K562 (cell line): ENCODE measurements around the gene CENPX. TPM values are rescaled to one million over a fixed set of nuclear protein-coding genes. Genes with fewer than 3 reads are reported as not detected.

ENCODE experiments used
- ASH1L ChIP-seq: fragments of 450-650 bp; IDR thresholded peaks from 2 replicates; pipeline ENCODE4 v1.6.1; 2018; ENCODE audit warnings: borderline replicate concordance, mild to moderate bottlenecking, low read depth; ENCODE audit not compliant: partially characterized antibody
- BCOR ChIP-seq: fragments of 450-650 bp; IDR thresholded peaks from 2 replicates; pipeline ENCODE4 v1.6.1; 2016
- CBX2 ChIP-seq: fragments of 200-600 bp; sonication (generic); IDR thresholded peaks from one replicate; pipeline ENCODE4 v1.6.1; 2012; ENCODE audit warnings: mild to moderate bottlenecking, low read length, inconsistent platforms; ENCODE audit not compliant: insufficient read depth, poor library complexity, severe bottlenecking
- HDAC6 ChIP-seq: IDR thresholded peaks from 2 replicates; pipeline ENCODE4 v1.6.1; 2012; ENCODE audit warnings: low read depth, mild to moderate bottlenecking, control low read depth, inconsistent platforms, low read length, moderate library complexity
- KAT7 ChIP-seq: sonication (generic); formaldehyde crosslinking; IDR thresholded peaks from 2 replicates; pipeline ENCODE4 v1.8.0; 2022; ENCODE audit warnings: missing genetic modification reagents, mild to moderate bottlenecking, borderline replicate concordance
- KAT8 ChIP-seq: fragments of 450-650 bp; IDR thresholded peaks from 2 replicates; pipeline ENCODE4 v1.6.1; 2016; ENCODE audit warnings: low read depth, mild to moderate bottlenecking
- KDM4B ChIP-seq, 2 experiments: fragments of 450-650 bp in 1 of 2; sonication (generic) in 1 of 2; IDR thresholded peaks; 2 replicates each; pipeline ENCODE4 v1.6.1; 2016 to 2017; ENCODE audit warnings: borderline replicate concordance in 2 of 2, antibody characterized with exemption in 1 of 2, low read depth in 1 of 2, mild to moderate bottlenecking in 1 of 2
- KLF13 ChIP-seq: fragments of 450-650 bp; IDR thresholded peaks from 2 replicates; pipeline ENCODE4 v1.6.1; 2016; ENCODE audit warnings: missing genetic modification characterization, low read depth, mild to moderate bottlenecking, missing compliant biosample characterization, moderate library complexity, borderline replicate concordance
- MBD1 ChIP-seq: fragments of 250-450 bp; sonication (Bioruptor Pico); IDR thresholded peaks from 2 replicates; pipeline ENCODE4 v1.8.0; 2022; ENCODE audit warnings: inconsistent platforms
- NR2C2 ChIP-seq, 2 experiments: fragments of 200-800 bp in 1 of 2; sonication (Bioruptor generic) in 1 of 2; sonication (generic) in 1 of 2; formaldehyde crosslinking in 1 of 2; IDR thresholded peaks; 2 replicates each; pipeline versions ENCODE4 v1.6.1 to v1.8.0; 2016 to 2022; ENCODE audit warnings: mild to moderate bottlenecking in 1 of 2, missing compliant biosample characterization in 1 of 2, missing genetic modification characterization in 1 of 2, missing genetic modification reagents in 1 of 2
- PCBP2 ChIP-seq: fragments of 200-400 bp; formaldehyde crosslinking; IDR thresholded peaks from 2 replicates; pipeline ENCODE4 v1.6.1; 2018; ENCODE audit warnings: low read length, low read depth, mild to moderate bottlenecking, moderate library complexity; ENCODE audit not compliant: poor library complexity, severe bottlenecking
- POU5F1 ChIP-seq: fragments of 150-350 bp; IDR thresholded peaks from 2 replicates; pipeline ENCODE4 v1.6.1; 2014; ENCODE audit warnings: borderline replicate concordance, low read length, low read depth, mild to moderate bottlenecking; ENCODE audit not compliant: partially characterized antibody
- SAFB ChIP-seq: fragments of 200-400 bp; formaldehyde crosslinking; IDR thresholded peaks from 2 replicates; pipeline ENCODE4 v1.6.1; 2017; ENCODE audit warnings: low read depth, low read length, borderline replicate concordance
- SMAD2 ChIP-seq: fragments of 150-350 bp; IDR thresholded peaks from 2 replicates; pipeline ENCODE4 v1.6.1; 2014; ENCODE audit warnings: low read depth, mild to moderate bottlenecking, low read length
- SRSF7 ChIP-seq: fragments of 200-400 bp; formaldehyde crosslinking; optimal IDR thresholded peaks from 2 replicates; pipeline ENCODE3; 2017; ENCODE audit warnings: mild to moderate bottlenecking, low read depth, low read length
- THAP12 ChIP-seq: fragments of 250-450 bp; sonication (Bioruptor Pico); IDR thresholded peaks from 2 replicates; pipeline ENCODE4 v1.9.0; 2021; ENCODE audit warnings: mild to moderate bottlenecking, inconsistent platforms
- ZKSCAN3 ChIP-seq: fragments of 250-450 bp; sonication (Bioruptor Pico); IDR thresholded peaks from 2 replicates; pipeline ENCODE4 v1.4.0; 2020
- ZNF121 ChIP-seq: sonication (generic); formaldehyde crosslinking; conservative IDR thresholded peaks from 2 replicates; pipeline ENCODE4 v1.8.0; 2022; ENCODE audit warnings: missing genetic modification reagents
- ZNF143 ChIP-seq: sonication (generic); formaldehyde crosslinking; IDR thresholded peaks from 2 replicates; pipeline ENCODE4 v1.9.0; 2022; ENCODE audit warnings: mild to moderate bottlenecking, missing genetic modification reagents
- ZNF212 ChIP-seq: fragments of 450-650 bp; formaldehyde crosslinking; IDR thresholded peaks from 2 replicates; pipeline ENCODE4 v1.4.0; 2020; ENCODE audit warnings: mild to moderate bottlenecking
- ZNF224 ChIP-seq: sonication (generic); formaldehyde crosslinking; IDR thresholded peaks from 2 replicates; pipeline ENCODE4 v1.8.0; 2022; ENCODE audit warnings: mild to moderate bottlenecking, missing genetic modification reagents
- ZNF75A ChIP-seq: fragments of 450-650 bp; formaldehyde crosslinking; IDR thresholded peaks from 2 replicates; pipeline ENCODE4 v1.4.0; 2020; ENCODE audit warnings: mild to moderate bottlenecking
- ZNF76 ChIP-seq: fragments of 250-450 bp; sonication (Bioruptor Pico); IDR thresholded peaks from 2 replicates; pipeline ENCODE4 v1.4.0; 2020; ENCODE audit warnings: mild to moderate bottlenecking, moderate library complexity, borderline replicate concordance
- ZNF778 ChIP-seq: fragments of 450-650 bp; formaldehyde crosslinking; IDR thresholded peaks from 2 replicates; pipeline ENCODE4 v1.4.0; 2020; ENCODE audit warnings: mild to moderate bottlenecking, moderate library complexity
- polyA plus RNA-seq, 8 experiments: library from polyadenylated mRNA; depleted of rRNA in 4 of 8; stranded (reverse) in 5 of 8; unstranded in 3 of 8; fragments of >200 nt; fragmentation: Nextera tagmentation in 2 of 8; fragmentation: Illumina TruSeq in 1 of 8; extraction: Ambion mirVana in 2 of 8; extraction: Trizol in 1 of 8; gene quantifications; 2 replicates each; pipeline versions ENCODE4 v1.2.1 to v1.2.3, GENCODE V29; 2011 to 2014; ENCODE audit warnings: inconsistent platforms in 1 of 8, missing spikeins in 1 of 8
- total RNA-seq, 7 experiments: library from RNA; depleted of rRNA in 6 of 7; stranded (reverse); fragments of >200 nt in 6 of 7; fragmentation: Illumina TruSeq in 2 of 7; extraction: Trizol in 2 of 7; gene quantifications; 2 replicates each; pipeline versions ENCODE4 v1.2.1 to v1.2.3, GENCODE V29; 2011 to 2021; ENCODE audit warnings: low replicate concordance in 1 of 7

The CENPX gene
- total and polyA plus RNA-seq, 9 of the 15 experiments (the other 6 are each of a cell fraction or from before 2014, with no cell fraction given): 32.7 to 352 (median 127) TPM

GRCh38 chr17:82022310-82022980 lies at the start of gene CENPX (continued):
- TF ChIP-seq HDAC6 (no peak), KAT8 (no peak), MBD1 (CRISPR knock-in tag) (no peak), SRSF7 (no peak), POU5F1 (no peak), SMAD2 (no peak), ZNF224 (CRISPR knock-in tag) (no peak), ZNF212 (CRISPR knock-in tag) (no peak), ZNF778 (CRISPR knock-in tag) (no peak), SAFB (peak; percentile 74), ZNF76 (CRISPR knock-in tag) (no peak), CBX2 (no peak), KLF13 (tag) (peak; percentile 89; the same call in 1 of the 2 replicates), BCOR (no peak), KAT7 (CRISPR knock-in tag) (no peak), KDM4B (IDR thresholded peaks at IDR 0.05; ENCODE audit: borderline replicate concordance in 2 of 2, low read depth in 1 of 2) (no peak), ZNF121 (CRISPR knock-in tag) (no peak), ASH1L (no peak), PCBP2 (no peak), ZNF75A (CRISPR knock-in tag) (no peak), ZNF143 (CRISPR knock-in tag) (no peak), NR2C2 (CRISPR knock-in tag; IDR thresholded peaks at IDR 0.05) (0 out of 2 replicates have a peak, but pooled peaks have one; percentile 39), NR2C2 (tag; IDR thresholded peaks at IDR 0.05) (no peak), ZKSCAN3 (no peak), THAP12 (CRISPR knock-in tag) (peak; percentile 85)
